Endothelial cell of umbilical vein (primary cell): Measurements from ENCODE around the gene PTPN5.

ENCODE experiments used
- EZH2 ChIP-seq: IDR thresholded peaks from 2 replicates; pipeline ENCODE4 v1.6.1; 2012; ENCODE audit warnings: borderline replicate concordance, low read depth, mild to moderate bottlenecking, moderate library complexity, low read length, inconsistent platforms; ENCODE audit not compliant: severe bottlenecking
- POLR2A ChIP-seq: IDR thresholded peaks from 2 replicates; pipeline ENCODE4 v1.6.1; 2012; ENCODE audit warnings: low read depth, mild to moderate bottlenecking, control low read depth, low read length
- POLR2AphosphoS5 ChIP-seq: IDR thresholded peaks from 2 replicates; pipeline ENCODE4 v1.6.1; 2012; ENCODE audit warnings: low read depth, mild to moderate bottlenecking, control low read depth, low read length, moderate library complexity; ENCODE audit not compliant: insufficient read depth

DNA sequence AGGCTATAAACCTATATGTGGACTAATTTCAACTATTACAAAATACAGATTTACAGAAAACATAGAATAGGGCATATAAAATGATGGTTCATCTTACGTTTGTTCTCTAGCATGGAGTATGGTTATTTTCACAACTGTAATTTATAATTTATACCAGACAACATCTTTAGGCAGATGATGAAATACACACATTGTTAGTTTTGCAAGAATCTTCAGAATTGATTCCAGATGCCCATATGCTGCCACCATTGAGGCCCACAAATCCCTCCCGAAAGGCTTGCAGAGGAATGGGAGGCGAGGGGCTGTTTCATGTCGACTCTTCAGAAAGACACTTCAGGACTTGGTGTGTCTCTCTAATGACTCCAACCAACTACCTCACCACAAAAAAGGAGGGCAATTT is 6.2 kb downstream of the PTPN5 start:
- TF ChIP-seq POLR2A (no peak), POLR2AphosphoS5 (no peak), EZH2 (no peak)
